ENCODE data around the gene TMEM164. TPM values are rescaled to one million over a fixed set of nuclear protein-coding genes. Genes with fewer than 3 reads are reported as not detected.

Gene TMEM164
- total and polyA plus RNA-seq, 11 donors, result 14.4 to 117 (median 50.3) TPM

- intact Hi-C loops (cut with DNase I), result no loop called here
- H3K4me1 ChIP-seq, result peaks cover 0 to 41% (median 10%) of the 10 kb centered on the region in 12 donors
- peak overlapping the region in 7 of 12 donors; percentile 14 to 71 (median 67) for H3K27ac ChIP-seq
Observed at GRCh38 chrX:110020536-110020935, 17.6 kb downstream of the TMEM164 start.

DNA sequence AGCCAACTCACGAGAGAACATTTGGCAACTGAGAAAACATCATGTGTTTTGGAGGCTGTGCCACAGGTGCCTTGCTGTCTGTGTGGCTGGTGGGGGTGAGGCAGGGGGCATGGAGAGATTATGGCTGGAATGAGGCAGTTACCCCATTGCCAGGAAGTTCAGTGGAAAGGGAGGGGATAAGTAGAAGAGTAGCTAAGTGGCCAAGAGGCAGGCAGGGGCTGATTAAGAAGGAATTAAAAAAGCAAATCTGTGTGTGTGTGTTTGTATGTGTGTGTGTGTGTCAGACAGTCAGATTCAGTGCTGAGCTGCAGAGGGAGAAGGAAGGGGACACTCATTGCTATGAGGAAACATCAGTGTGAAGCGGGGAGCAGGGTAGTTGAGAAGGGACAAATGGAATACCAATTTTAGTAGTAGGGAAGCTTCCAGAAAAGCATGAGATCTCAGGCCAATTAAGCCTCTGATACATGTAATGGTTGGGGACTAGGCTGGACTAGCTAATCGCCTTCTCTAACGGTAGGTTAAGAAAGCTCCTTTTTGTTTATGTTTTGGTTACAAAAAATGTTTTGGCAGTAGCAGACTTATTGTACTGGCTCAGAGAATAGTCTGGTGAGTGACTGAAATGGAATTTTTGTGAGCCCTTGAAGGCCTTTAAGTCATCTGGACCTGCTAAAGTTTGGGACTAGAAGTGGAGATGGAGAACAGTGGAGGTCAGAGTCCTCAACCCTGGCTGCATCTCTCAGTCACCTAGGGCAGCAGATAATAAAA, 18.5 kb downstream of the TMEM164 start:
- no peaks in the 10 kb centered on the region for H3K9me3 ChIP-seq
- H3K27ac ChIP-seq, result peak overlapping the region in 11 of 12 donors; percentile 28 to 78 (median 67)
- intact Hi-C loops (cut with DNase I), result no loop called here
- no peak for TF ChIP-seq CTCF (IDR thresholded peaks at IDR 0.05)
- TF ChIP-seq POLR2A (IDR thresholded peaks at IDR 0.05), result no peak
- peaks cover 0 to 5% (median 0%) of the 10 kb centered on the region in 9 donors for H3K36me3 ChIP-seq
- H3K4me1 ChIP-seq, result peaks cover 0 to 43% (median 12%) of the 10 kb centered on the region in 12 donors
- DNase-seq (peak in 3 of 5 donors; percentile 27 to 40 (median 37)), ATAC-seq (peak; percentile 51 to 90 (median 71))
- 39 to 51% (median 43%) methylated on average over 4 of the region's 4 CpGs for WGBS, 4 donors
- no peak overlapping the region for H3K4me3 ChIP-seq
- H3K27me3 ChIP-seq, result peaks cover 0 to 14% (median 0%) of the 10 kb centered on the region in 9 donors

More at GRCh38 chrX:110020536-110020935, 17.6 kb downstream of the TMEM164 start:
- TF ChIP-seq POLR2A (IDR thresholded peaks at IDR 0.05) (no peak), CTCF (IDR thresholded peaks at IDR 0.05) (no peak)
- H3K36me3 ChIP-seq, result peaks cover 0 to 5% (median 0%) of the 10 kb centered on the region in 9 donors
- DNase-seq (no peak), ATAC-seq (no peak)
- WGBS, 4 donors, result 59 to 73% (median 67%) methylated on average over 1 of the region's 1 CpG
- no peaks in the 10 kb centered on the region for H3K9me3 ChIP-seq
- H3K4me3 ChIP-seq, result no peak overlapping the region
- peaks cover 0 to 18% (median 0%) of the 10 kb centered on the region in 9 donors for H3K27me3 ChIP-seq

DNA sequence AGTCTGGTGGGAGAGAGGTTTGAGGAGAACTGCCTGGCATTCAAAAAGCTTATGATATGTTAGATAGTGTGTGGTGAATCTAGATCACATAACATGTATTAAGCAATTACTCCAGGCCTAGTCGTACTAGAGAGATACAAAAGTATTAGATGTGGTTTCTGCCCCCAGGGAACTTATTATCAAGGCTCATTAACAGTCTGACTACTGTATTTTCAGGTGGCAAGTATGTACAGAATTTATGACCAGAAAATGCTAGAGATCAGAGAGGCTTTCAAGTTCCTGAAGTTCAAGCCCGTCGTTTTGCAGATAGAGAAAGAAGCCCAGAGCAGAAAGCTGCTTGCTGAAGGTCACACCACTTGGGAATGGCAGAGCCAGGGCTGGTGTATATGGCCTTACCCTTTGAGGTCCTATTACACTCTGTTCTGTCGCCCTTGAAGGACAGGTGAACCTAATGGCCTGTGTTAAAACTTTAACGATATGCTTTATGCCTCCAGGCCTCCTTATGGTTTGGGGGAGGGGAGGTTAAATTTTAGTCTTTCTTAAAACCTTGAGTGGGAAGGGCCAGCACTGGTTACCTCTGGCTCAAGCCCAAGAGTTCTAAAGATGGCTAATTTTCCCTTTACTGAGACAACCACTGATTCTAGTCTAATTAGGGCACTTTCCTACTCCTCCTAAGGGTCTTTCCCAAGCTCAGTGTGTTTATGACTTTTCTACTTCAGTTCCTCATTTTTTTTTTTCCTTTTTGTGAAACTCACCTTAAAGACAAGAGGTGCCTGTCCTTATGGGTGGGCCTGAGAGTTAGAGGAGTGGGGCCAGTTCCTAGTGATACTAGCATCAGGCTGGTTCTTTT, 19.9 kb downstream of the TMEM164 start:
- peak overlapping the region in 8 of 12 donors; percentile 52 to 78 (median 68) for H3K27ac ChIP-seq
- intact Hi-C loops (cut with DNase I), result no loop called here
- H3K4me3 ChIP-seq, result no peak overlapping the region
- ATAC-seq (peak in 2 of 4 donors; percentile 34 to 35), DNase-seq (no peak)
- H3K27me3 ChIP-seq, result peaks cover 0 to 18% (median 0%) of the 10 kb centered on the region in 9 donors
- peaks cover 0 to 46% (median 11%) of the 10 kb centered on the region in 12 donors for H3K4me1 ChIP-seq
- TF ChIP-seq CTCF (IDR thresholded peaks at IDR 0.05), result no peak
- TF ChIP-seq POLR2A (IDR thresholded peaks at IDR 0.05), result no peak
- H3K36me3 ChIP-seq, result peaks cover 0 to 5% (median 0%) of the 10 kb centered on the region in 9 donors
- no peaks in the 10 kb centered on the region for H3K9me3 ChIP-seq
- 41 to 54% (median 52%) methylated on average over 5 of the region's 5 CpGs for WGBS, 4 donors

Data from heart left ventricle (tissue), 16 donors.